Middle frontal gyrus (tissue), 1 donor: ENCODE results near the gene CDK5R1.
"Not testable (repeated sequence)": the region's sequence is repeated elsewhere in the genome, so short reads cannot be mapped to it uniquely, and the experiment has no call there.

Experiments used
- DNase-seq: peaks from one replicate; pipeline ENCODE4 v3.0.0-alpha.2; 2015; ENCODE audit warnings: low spot score; ENCODE audit errors: extremely low spot score

CDK5R1 gene

GRCh38 chr17:32515677-32516383 lies 29.0 kb downstream of the CDK5R1 start:
- DNase-seq, result no peak

- no peak for DNase-seq
These were observed 29.7 kb downstream of the CDK5R1 start for GRCh38 chr17:32516450-32516849.

DNA sequence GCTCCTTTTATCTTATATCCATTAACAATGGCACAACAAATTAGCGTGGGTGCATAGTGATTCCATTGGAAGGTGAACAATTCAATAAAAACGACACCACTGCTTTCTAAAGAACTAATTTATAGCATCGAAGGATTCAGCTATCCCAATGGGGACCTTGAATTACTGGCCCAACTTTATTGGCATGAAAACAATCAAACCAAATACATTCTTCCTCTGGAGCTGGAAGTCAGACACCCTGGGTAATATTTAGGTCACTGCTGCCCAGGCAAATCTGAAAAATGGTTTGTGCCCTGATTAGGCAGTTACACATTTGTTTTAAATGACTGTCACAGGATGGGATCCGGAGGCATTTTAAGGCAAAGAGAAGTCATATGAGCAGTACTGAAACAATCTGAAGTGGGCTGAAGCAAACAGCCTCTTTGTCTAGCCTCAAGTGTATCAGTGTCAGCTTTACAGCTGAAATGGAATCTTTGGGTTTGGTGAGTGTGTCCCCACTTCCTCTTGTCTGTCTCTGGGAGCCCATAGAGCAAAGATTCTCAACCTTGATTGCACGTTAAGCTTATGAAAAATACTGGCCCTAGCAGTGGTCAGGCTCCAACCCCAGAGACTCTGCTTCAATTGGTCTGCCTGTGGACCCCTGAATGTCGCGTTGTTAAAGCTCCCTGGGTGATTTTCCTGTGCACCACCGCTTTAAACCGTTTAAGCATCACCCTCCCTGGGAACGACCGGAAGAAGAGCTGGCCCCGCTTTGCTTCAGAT lies 30.3 kb downstream of the CDK5R1 start:
- DNase-seq, result no peak

DNA sequence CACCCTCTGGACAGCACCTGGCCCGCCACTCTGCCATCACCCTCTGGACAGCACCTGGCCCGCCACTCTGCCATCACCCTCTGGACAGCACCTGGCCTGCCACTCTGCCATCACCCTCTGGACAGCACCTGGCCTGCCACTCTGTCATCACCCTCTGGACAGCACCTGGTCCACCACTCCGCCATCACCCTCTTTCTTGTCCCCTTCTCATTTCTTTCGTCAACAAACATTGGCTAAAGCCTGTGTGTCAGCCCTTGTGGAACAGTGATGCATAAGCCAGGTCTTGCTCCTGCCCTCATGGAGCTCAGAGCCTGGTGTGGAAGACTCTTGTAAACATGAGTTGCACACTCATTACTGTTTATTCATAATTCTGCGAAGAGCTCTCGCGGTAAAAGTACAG lies 31.2 kb downstream of the CDK5R1 start:
- no peak for DNase-seq

- DNase-seq, result no peak
These were observed 31.9 kb downstream of the CDK5R1 start for GRCh38 chr17:32518646-32519227.

- no peak for DNase-seq
These were observed 32.7 kb downstream of the CDK5R1 start for GRCh38 chr17:32519228-32520103.

GRCh38 chr17:32520104-32520701 lies 33.4 kb downstream of the CDK5R1 start:
- DNase-seq, result no peak

DNA sequence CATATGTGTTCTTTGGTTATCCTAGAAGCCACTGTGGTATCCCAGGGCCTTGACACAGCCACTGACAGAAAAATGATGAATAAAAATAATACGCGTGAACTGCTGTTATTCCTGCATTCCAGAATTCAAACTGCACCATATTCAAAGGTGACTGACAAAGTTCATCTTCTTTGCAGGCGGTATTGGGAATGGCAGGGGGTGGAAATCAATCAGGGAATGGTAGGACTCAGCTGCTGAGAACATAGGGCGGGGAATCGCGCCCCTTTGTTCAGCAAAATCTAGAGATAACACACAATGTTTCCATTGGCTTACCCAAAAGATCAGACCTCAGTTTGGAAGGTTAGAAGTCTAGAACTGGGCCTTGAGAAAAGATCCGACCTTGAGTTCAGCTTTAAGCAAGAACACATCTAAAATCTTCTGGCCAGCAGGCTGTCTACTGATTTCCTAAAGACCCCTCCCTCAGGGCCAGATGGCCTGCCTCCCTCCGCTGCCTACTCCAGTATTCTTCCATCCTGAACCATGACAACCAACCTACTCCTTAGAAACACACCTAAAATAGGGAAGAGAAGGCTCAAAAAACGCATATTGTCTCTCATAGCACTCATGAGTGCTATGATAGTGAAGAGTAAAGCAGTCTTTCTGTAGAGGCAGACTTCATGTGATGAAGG lies 34.1 kb downstream of the CDK5R1 start:
- DNase-seq, result no peak

- no peak for DNase-seq
These were observed 36.4 kb downstream of the CDK5R1 start for GRCh38 chr17:32523017-32523680.

GRCh38 chr17:32523827-32524552 lies 37.2 kb downstream of the CDK5R1 start:
- no peak for DNase-seq

GRCh38 chr17:32524553-32524880 lies 37.7 kb downstream of the CDK5R1 start:
- DNase-seq, result not testable (repeated sequence)

GRCh38 chr17:32525122-32525521 lies 38.3 kb downstream of the CDK5R1 start:
- DNase-seq, result no peak

DNA sequence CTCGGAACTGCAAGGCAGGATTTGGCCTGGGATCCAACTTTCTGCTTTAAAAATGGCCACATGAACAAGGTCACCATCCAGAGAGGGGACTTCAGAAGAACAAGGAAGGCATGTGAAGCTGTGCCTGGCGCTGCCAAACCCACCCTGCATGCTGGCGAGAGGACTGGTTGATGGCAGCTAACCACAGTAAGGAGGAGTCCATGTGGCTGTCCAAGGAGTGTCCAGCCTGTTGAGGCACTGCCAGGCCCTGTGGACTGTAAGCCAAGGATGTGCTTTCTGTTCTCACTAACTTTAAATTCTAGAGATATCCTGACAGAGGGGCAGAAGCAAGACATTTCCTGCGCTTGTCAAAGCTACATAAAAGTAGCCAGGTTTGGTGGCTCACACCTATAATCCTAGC lies 40.4 kb downstream of the CDK5R1 start:
- DNase-seq, result no peak

- DNase-seq, result no peak
These were observed 42.0 kb downstream of the CDK5R1 start for GRCh38 chr17:32528825-32529224.

DNA sequence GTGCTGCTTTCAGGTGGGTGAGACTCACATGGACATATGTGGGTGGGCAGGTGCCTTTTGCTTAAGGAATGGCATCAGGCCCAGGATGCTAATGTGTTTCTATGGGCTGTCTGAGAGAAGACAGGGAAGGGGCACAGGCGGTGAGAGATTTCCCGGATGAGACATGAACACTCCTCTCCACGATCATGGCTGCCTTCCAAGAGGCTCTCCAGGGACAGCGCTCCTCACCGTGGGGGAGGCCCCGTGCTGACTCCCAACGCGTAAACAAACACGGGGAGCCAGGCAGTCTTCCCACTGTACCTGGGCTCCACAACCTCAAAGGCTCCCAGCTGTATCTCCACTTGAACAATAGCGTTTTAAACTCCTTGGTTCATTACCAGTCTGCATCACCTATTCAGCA lies 42.8 kb downstream of the CDK5R1 start:
- DNase-seq, result no peak

DNA sequence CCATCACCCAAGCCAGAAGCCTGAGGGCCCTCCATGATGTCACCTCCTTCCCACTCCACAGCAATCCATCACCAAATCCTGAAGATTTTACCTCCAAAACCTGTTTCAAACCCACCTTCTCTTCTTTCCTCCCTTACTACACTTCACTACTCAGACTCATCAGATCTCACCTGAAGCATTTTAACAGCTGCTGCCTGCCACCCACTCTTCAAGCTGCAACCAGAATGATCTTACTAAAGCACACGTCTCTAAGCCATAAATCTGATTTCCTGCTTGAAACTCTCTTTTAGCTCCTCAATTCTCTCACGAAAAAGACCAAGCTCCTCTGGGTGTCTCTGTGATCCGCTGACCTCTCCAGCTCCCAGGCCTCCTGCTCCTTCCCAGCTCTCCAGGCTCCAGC lies 46.5 kb downstream of the CDK5R1 start:
- no peak for DNase-seq

- no peak for DNase-seq
These were observed 50.2 kb downstream of the CDK5R1 start for GRCh38 chr17:32536736-32537643.
